GM21528 (cell line): ENCODE results near the gene CNTNAP4.

Source experiments
- ATAC-seq: cut with Tn5 transposase; IDR thresholded peaks from one replicate; pipeline ENCODE4 v1.9.1; 2021; ENCODE audit warnings: mild to moderate bottlenecking, moderate library complexity; ENCODE audit not compliant: unreplicated experiment, low FRiP score

Gene CNTNAP4

DNA sequence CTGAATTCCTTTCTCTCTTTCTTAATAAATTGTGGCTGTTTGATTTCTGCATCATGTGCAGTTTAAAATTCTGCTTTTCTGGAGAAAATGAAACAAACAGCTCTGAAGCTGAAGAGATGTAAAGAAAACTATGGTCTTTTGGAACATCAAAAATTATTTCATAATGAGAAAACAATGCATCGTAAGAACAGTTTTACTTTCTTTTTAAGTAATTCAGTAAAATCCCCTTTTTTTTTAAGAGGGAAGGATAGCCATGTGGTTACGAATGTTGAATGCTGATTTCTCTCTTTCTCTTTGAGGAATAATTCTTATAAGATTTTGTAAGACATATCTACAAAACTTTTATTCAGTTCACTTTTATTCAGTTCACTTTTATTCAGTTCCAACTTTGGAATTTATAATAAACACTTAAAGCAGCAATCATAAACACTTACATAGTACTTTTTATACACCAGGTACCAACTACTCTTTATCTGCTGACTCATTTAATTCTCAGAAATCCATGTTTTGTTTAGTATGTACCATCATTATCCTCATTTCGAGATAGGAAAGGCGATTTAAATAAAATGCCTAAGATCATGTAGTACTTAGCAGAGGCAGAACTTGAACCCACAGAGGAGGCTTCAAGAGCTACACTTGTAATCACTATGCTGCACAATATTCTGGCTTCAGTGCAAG, 26.6 kb downstream of the CNTNAP4 start:
- no peak for ATAC-seq

DNA sequence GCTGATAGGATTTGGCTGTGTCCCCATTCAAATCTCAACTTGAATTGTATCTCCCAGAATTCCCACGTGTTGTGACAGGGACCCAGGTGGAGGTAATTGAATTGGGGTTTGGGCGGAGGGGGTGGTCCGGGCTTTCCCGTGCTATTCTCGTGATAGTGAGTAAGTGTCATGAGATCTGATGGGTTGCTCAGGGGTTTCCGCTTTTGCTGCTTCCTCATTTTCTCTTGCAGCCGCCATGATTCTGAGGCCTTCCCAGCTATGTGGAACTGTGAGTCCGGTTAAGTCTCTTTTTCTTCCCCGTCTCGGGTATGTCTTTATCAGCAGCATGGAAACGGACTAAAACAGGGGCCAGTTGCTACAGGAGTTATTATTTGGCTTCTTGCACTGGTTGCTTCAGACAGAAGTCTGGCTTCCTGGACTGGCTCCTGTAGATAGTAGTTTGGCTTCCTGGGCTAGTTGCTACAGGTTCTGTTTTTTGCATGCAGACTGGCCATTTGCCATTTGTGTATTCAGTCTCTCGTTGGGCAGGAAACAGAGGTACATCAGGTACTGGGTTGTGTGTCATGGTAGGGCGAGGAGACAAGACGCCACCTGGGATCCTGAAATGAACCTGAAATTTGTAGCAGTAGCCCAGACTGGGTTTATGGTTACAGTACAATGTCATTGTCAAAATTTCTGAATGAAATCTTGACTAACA, 32.6 kb downstream of the CNTNAP4 start:
- no peak for ATAC-seq

DNA sequence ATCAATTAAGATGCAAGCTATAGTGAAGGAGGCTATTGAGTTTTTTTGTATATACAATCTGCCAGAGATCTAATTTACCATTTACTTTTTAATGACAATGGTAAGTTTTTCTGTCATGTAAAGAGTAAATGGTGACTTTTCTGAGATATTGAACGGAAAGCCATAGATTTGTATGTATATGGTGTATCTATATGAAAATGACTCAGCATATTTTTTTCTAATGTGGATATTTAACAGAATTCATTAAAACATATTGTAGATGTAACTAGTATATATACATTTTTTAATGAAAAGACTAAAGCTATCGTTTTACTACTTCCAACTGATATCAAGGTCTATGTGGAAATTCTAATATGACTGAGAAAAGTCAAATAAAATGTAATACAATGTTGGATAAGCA, 34.1 kb downstream of the CNTNAP4 start:
- ATAC-seq = no peak

DNA sequence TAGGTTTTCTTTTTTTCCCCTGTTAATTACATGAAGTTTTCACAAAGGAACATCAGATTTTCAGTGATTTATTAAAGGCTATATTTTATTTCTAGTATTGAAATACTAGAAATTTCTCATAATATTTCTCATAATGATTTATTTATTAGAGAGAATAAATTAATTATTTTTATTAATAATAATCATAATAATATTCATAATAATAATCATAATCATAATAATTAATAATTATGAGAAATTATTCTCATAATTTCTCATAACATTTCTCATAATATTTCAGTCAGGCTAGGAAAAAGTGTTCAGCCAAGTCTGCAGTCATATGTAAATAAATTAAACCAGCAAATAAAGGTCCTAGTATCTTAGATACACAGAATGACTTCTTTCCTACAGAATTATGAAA, 41.4 kb downstream of the CNTNAP4 start:
- no peak for ATAC-seq

DNA sequence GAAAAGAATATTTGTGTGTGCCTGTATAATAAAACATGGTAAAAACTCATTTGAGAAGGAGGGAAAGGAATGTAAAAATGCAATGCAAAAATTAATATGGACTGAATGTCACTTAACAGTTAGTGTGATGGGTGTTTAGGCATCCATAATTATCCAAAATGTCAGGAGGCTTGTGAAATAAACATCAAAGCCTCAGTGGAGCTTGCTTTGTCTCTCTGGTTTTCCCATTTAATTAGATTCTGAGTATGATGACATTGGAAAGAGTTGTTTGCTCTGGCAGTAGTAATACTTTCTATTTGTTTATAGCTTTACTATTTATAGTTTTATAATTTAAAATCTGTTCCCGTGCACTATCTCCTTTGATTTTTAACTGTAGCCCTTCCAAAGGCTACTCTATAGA, 51.9 kb downstream of the CNTNAP4 start:
- ATAC-seq = no peak

DNA sequence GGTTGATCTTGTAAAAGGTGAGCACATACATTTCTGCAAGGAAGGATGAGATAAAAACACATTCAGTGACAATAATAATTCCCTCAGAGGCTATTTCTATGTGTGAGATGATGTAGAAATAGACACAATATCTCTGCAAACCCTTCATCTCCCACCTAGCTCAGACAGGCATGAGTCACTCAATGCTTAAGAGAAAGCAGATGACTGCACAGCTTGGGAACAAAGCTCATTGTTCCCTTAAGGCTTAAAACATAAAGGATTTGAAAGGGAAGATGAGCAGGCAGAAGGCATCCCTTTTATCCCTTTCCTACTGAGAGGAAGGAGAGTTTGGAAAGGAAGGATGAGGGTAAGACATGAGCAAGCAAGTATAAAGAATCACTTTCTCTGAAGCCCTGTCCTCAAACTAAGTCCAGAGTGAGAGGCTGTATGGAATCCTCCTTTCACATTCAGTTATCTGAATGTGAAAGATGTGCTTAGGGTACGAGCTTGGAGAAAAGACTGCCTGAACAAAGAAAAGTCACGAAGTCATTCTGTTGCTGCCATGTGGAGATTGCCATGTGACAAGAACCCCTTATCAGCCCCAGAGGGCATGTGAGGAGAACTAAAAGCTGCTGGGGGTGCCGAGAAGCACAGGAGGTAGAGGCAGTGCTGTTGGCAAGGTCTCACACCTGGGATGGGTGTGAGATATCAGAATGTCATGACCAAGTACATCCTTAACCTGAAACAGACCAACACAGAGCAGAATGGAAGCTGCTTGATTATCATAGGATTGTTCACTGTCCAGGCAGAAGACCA, 58.2 kb downstream of the CNTNAP4 start:
- no peak for ATAC-seq

DNA sequence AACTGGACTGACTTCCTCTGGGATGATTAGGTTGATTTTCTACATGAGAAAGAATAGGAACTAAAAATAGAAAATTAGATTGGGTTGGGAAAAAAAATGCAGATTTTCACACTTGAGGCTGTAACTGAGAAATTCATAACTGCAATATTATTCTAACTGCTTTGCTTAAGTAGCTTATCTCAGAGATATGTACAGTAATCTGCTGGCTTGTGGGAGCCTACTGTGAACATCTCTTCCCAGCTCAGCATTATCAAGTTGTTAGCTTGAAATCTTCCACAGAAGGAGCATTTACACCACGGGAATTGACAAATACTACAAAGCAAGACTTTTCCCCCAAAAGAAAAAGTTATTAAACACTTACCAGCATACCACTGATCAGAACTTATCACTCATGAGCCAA, 58.9 kb downstream of the CNTNAP4 start:
- no peak for ATAC-seq

DNA sequence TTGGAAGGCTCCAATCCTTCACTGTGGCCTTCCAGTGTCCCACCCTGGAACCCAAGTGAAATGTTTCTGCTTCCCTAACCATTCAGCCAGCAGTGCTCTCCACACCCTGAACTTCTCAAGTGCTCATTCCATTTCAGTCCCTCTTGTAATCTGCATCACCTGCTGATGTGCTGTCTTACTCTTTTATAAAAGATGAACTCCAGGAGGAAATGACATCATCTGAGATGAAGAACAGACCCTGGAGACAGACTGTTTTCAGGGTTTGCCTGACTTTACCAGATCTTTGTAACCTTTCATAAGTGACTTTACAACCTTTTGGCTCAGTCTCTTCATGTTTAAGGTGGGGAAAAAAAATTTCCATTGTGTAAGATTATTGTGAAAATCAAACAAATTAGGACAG, 61.3 kb downstream of the CNTNAP4 start:
- ATAC-seq = no peak

DNA sequence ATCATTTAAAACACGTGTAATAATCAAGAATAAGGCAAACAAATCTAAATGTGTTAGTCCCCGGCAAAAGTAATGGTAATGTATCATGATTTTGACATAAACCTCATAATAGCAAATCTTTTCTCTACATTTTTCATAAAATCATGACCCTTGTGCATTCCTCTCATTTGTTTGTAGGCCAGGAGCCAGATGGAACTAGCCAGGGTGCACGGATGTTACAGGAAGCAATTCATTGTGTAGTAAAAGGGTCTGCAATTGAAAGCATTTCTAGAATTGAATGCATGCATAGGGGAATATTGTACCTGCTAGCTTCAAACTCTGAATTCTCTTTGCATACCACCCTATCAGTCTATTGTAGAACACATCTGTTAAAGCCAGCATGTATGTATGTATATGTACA, 66.6 kb downstream of the CNTNAP4 start:
- ATAC-seq = no peak

DNA sequence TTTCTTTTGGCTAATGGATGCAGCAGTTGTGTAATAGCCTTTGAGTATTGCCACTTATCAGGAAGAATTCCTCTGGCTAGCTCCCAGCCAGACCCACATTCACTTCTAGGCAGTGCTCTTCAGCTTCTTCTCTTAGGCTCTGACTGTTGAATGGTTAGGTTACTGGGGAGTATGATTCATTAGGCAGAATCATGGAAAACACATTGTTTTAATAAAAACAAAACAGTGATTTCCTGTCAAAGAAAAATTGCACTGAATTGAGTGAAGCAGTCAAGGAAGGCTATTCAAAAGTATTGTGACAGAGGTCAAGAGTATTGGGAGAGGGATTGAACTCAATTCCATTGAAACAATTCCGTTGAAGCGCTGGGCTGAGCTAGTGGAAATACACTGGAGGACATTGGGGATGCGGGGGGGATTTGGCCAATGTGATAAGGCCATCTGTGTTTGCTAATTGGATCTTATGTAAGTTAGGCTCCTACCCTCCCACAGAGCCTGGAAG, 68.0 kb downstream of the CNTNAP4 start:
- no peak for ATAC-seq

DNA sequence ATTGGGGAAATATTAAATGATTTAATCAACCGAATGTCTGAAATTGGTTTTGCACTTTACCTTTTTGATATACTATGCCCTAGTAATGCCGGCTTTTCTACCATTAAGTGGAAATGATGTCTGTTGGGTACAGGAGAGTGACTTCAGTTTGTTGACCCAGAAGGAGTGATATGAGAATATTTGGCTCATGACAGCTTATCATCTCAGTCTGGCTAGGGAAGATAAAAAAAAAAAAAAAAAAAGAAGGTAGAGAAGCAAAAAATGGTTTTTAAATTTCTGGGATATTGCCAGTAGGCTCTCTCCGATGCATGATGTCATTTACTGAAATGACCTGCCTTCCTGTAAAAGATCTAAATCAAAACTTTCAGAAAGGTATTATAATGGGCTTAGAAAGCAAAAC, 69.0 kb downstream of the CNTNAP4 start:
- no peak for ATAC-seq

DNA sequence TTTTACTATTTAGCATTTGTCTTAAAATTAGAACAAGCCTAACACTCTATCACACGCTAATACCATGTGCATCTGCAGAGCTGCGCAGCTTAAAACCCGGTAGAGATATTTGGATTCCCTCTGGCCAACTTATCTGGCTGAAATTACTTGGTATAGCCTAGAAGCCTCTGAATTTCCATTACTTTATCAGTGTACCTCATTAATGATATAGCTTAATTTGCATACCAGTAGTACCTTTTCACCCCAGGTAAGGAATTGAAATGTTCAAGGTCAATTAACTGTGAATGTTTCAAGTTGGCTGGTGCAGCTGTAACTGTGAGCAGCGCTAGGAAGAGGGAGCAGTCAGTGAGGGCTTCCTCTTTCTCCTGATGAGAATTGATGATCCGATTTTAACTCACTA, 74.2 kb downstream of the CNTNAP4 start:
- ATAC-seq = no peak

DNA sequence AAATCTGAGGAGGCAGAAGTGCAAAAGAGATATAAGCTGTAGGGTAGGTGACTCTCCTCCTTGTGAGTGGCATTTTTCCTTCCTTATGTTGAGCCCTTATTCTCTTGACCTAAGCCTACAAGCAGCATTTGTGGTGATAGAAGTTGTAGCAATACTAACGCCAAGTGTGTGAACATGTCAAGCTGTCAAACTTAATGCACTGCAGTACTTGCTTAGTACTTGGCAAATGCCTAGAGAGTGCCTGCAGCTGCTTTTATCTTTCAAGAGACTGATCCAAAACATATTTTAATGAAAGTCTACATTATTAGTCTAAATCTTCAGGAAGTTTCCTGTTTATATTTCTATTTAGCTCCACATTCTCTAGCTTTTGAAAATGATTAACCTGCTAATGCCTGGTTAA, 83.2 kb downstream of the CNTNAP4 start:
- no peak for ATAC-seq

DNA sequence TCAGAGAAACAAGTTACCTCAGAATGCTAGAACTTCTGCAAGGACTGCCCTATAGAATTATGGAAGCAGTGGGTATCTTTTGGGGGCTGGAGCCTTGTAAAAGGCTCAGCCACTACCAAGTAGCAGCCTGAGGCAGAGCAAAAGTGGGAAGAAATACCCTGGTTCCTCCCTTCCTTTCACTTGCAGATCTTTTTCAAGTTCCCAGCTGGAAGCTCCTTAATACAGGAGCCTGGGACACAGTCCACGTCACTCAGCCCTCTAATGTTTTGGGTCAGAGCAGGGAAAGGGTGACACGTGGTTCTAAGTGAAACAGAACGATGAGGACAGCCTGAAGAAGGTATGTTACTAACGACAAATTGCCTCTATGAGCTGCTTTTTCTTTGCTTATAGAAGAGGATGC, 93.1 kb downstream of the CNTNAP4 start:
- ATAC-seq = no peak

DNA sequence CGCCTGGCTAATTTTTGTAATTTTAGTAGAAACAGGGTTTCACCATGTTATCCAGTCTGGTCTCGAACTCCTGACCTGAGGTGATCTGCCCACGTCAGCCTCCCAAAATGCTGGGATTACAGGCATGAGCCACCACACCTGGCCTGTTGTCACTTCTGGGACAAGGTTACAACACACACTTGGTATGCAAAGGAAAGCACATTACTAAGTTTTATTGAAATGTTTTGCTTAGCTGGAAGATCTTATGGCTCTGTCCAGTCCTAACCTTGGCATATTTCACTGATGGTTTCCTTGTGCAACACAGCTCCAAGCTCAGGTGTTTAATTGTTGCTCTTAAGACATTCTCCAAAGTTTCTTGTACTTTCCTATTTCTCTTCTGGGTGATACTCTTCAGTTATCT, 94.2 kb downstream of the CNTNAP4 start:
- no peak for ATAC-seq

DNA sequence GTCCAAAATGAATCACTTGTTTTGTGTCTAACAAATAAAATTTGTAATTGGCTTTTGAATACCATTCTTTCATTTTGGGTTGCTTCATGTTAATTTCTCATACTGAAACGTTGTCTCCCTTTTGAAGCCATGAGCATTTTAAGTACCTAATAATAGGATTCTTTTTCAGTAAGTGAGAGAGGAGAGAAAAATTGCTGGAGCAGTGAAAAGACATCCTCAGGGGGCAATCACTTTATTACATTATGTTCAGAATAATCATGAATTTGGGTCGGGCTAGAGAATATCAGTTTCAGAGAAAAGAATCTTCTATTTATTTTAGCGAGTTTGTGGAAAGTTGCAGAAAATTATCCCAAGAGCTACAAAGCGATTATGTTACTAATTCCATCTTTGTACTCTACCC, 96.8 kb downstream of the CNTNAP4 start:
- no peak for ATAC-seq

DNA sequence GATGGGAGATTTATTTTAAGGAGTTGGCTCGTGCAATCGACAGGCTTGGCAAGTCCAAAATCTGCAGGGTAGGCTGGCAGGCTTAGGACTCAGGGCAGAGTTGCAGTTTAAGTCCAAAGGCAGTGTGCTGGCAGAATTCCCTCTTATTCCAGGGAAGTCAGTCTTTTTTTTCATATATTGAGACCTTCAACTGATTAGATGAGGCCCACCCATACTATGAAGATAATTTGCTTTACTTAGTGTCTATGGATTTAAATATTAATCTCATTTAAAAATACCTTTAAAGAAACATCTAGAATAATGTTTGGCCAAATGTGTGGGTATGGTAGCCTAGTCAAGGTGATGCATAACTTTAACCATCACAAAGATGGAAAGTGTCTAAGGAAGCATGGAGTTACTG, 99.8 kb downstream of the CNTNAP4 start:
- ATAC-seq = no peak

DNA sequence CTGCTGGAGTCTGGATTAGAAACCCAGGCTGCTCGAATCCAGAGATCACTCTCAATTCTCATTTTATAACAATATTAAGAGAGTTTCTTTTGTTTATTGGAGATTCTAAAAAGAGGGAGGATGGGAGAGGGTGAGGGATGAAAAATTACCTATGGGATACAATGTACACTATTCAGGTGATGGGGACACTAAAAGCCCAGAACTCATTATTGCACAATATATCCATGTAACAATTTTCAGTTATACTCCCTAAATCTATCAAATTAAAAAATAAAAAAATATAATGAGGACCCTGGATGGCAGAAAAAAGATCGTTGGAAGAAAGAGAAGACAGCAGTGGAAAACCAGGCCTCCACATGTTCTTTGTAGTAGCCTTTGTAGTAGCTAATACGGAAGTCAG, 100.8 kb downstream of the CNTNAP4 start:
- no peak for ATAC-seq

DNA sequence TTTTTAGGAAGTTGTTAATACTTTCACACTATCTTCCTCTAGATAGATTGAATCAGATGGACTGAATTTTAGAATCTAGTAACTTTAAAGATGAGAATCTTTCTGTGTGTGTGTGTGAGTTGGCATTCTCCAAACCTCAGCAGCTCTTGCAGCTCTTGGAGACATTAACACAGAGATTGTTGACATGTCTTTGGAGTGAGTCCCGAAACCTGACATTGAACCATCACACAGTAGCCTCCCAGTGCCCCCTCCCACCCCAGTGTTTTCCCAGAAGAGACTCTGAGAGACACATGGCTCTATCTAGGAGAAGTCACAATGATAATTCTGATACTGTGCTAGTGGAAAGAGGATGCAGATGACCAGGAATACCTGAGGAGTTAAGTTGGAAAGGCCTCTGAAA, 103.9 kb downstream of the CNTNAP4 start:
- ATAC-seq = no peak

DNA sequence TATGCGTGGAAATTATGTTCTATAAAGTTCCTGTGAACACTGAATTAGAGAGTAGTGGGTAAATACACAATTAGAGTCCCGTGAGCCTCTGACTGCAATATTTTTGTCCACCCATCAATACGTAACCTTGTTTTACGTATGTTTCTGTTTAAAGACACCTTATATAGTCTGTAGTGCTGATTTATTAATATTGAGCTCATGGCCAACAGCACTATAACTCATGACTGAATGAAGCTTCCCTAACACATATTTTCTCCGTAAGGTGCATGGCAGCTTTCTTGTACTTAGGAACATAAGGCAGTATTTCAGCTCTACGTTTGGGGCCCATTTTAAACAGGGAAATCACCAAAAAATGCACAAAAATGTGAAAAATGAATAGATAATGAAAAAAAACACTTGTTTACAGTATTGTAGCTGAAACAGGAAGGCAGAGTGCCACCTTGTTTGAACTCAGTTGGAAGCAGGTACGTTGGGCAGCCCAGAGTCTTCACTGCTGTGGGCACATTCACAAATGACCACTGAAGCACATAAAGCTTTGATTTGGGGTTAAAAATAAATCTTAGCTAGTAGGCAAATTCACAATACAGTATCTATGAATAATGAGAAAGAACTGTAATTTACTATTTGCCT, 108.5 kb downstream of the CNTNAP4 start:
- ATAC-seq = no peak

DNA sequence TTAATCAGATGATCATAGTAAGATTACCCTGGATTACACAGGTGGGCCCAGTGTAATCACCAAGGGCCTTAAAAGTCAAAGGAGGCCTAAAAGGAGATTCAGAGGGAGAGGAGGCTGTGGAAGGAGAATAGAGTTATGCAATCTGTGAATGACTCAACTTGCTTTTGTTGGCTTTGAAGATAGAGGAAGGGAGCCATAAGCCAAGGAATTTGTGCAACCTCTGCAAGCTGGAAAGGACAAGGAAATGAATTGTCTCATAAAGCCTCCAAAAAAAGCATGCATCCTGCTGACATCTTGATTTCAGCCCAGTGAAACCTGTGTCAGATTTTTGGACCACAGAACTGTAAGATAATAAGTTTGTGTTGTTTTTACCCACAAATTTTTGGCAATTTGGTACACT, 109.6 kb downstream of the CNTNAP4 start:
- ATAC-seq = no peak
